HL-60 (cell line): ENCODE data around the gene PRIMA1.

Source experiments
- POLR2AphosphoS5 ChIP-seq: IDR thresholded peaks from 2 replicates; pipeline ENCODE4 v1.6.1; 2012; ENCODE audit warnings: low read depth
- TF ChIP-seq, protein P1 (sequence below): IDR thresholded peaks from one replicate; pipeline ENCODE4 v1.5.1; 2011; ENCODE audit warnings: low read length, control low read depth, inconsistent platforms; ENCODE audit not compliant: insufficient read depth

DNA sequence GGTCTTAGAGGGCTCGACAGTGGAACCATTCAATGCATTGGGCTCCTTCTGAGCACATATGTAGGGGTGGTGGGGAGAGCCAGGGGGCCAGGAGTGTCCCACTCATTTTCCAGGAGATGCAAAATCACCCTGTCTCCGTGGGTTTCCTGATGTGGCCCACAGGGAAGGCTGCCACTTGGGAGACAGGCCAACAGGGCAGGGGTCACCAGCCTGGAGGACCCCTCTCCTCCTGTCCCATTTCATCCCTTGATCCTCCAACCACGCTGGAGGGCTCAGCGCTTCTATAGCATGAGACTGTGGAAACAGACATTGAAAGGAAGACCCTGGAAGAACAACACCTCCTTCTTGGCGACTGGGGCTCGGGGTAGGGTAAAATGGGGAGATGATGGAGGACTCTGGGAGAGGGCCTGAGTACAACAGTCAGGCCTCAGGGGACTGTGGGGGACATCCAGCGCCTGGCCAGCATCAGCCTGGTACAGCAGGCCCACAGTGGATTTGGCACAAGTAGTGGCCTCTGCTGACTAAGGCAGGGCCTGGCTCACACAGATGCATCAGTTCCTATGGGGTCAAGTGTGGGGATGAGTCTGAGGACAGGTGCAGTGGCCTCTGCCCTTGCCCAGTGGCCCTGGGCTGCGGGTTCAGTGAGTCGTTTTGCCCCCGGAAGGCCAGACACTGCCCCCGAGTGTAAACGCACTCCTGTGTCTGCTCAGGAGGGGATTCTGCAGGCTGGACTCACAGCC is 68.0 kb downstream of the PRIMA1 start:
- TF ChIP-seq, protein P1, sequence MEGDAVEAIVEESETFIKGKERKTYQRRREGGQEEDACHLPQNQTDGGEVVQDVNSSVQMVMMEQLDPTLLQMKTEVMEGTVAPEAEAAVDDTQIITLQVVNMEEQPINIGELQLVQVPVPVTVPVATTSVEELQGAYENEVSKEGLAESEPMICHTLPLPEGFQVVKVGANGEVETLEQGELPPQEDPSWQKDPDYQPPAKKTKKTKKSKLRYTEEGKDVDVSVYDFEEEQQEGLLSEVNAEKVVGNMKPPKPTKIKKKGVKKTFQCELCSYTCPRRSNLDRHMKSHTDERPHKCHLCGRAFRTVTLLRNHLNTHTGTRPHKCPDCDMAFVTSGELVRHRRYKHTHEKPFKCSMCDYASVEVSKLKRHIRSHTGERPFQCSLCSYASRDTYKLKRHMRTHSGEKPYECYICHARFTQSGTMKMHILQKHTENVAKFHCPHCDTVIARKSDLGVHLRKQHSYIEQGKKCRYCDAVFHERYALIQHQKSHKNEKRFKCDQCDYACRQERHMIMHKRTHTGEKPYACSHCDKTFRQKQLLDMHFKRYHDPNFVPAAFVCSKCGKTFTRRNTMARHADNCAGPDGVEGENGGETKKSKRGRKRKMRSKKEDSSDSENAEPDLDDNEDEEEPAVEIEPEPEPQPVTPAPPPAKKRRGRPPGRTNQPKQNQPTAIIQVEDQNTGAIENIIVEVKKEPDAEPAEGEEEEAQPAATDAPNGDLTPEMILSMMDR, result no peak
- no peak for TF ChIP-seq POLR2AphosphoS5
